Pons (tissue), 1 donor: ENCODE measurements around the gene THBS2.
A peak's percentile ranks its signal among the peaks of the same experiment; 100 is the strongest.

Experiments used
- DNase-seq: peaks from one replicate; pipeline ENCODE4 v3.0.0-alpha.2; 2016; ENCODE audit warnings: low spot score

The THBS2 gene

DNA sequence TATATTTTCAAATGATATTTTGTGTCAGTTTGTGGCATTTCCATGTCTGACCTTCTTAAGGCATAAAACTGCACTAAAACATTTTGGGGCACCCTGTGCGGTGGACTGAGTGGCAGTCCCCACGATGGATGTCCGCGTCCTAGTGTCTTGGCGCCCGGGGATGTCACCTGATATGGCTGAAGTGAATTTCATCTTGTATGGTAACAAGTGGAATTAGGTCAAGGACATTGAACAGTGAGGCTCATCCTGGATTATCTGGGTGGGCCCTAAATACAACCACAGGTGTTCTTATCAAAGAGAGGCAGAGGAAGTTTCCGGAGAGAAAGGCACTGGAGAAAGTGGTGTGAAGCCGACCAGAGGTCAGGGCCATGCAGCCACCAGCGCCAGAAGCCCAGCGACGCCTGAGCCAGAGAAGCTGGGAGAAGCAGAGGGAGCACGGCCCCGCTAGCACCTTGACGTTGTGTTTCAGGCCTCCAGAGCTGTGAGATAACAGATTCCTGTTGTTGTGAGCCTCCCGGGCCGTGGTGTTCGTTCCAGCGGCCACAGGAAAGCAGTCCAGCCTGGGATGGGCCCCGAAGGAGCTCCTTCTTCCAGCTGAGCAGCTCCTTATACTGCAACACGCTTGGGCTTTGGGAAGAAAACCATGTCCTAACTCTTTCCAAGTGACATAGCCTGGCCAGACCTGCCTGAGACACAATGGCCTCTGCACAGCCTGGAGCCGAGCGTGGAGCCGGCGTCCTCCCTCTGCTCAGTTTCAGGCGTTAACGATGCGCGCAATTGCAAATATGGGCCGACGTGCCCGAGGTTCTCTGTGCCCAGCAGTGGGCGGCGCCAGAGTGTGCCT is 22.5 kb downstream of the THBS2 start:
- DNase-seq = no peak

GRCh38 chr6:169230322-169230665 is 23.4 kb downstream of the THBS2 start:
- no peak for DNase-seq

- DNase-seq = peak; percentile 92
These were observed 23.9 kb downstream of the THBS2 start for GRCh38 chr6:169229615-169230321.

- DNase-seq = no peak
These were observed 26.5 kb downstream of the THBS2 start for GRCh38 chr6:169227116-169227515.

DNA sequence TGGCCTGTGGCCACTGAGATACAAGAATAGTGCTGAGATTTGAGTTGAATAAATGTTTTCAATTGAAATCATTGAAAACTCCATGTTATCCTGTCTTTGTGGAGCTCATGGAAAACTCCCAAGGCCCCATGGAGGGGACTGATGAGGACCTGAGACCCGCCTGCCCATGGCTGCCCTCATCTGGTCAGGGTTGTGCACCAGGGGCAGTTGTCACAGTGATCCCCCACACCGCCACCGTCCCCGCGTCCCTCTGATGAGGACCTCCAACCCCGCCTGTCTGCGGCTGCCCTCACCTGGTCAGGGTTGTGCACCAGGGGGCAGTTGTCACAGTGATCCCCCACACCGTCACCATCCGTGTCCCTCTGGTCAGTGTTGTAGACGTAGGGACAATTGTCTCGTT is 27.8 kb downstream of the THBS2 start:
- DNase-seq = no peak

GRCh38 chr6:169225131-169225576 is 28.5 kb downstream of the THBS2 start:
- DNase-seq = no peak

- DNase-seq = no peak
These were observed 28.9 kb downstream of the THBS2 start for GRCh38 chr6:169224716-169225115.

GRCh38 chr6:169224185-169224695 is 29.4 kb downstream of the THBS2 start:
- no peak for DNase-seq

GRCh38 chr6:169223006-169223405 is 30.6 kb downstream of the THBS2 start:
- DNase-seq = no peak

DNA sequence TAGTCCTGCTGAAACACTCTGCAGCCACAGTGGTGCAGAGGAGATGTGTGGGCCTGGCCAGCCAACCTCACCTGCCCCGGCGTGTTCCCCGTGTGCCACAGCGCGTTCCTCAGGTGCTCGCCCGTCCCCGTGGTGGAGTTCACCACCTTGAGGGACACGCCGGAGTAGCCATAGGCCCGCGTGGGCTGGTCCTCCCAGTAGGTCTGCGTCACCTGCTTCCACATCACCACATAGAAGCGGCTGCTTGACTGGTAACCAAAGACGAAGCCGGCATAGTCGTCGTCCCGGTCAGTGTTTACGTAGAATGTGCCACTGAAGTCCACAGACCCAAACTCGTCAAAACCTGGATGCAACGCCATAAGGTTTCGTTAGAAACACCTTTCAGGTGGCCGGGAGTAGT is 31.5 kb downstream of the THBS2 start:
- no peak for DNase-seq

DNA sequence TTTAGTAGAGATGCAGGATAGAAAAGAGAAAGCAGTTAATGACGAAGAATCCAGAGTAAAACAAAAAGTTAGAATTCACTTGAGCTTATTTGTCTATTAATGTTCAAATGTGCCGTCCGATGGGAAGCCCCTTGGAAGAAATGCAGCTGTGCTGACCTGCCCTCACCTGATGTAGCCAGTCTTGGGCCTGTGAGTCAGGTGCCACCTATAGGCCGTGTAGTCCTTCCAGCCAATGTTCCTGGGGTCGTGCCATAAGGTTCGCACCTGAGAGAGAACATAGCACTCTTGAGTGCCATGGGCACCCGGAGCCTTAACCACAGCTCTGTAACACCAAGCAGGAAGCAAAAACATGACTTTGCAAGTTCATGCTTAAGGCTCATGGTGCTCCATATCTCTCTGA is 32.4 kb downstream of the THBS2 start:
- no peak for DNase-seq

DNA sequence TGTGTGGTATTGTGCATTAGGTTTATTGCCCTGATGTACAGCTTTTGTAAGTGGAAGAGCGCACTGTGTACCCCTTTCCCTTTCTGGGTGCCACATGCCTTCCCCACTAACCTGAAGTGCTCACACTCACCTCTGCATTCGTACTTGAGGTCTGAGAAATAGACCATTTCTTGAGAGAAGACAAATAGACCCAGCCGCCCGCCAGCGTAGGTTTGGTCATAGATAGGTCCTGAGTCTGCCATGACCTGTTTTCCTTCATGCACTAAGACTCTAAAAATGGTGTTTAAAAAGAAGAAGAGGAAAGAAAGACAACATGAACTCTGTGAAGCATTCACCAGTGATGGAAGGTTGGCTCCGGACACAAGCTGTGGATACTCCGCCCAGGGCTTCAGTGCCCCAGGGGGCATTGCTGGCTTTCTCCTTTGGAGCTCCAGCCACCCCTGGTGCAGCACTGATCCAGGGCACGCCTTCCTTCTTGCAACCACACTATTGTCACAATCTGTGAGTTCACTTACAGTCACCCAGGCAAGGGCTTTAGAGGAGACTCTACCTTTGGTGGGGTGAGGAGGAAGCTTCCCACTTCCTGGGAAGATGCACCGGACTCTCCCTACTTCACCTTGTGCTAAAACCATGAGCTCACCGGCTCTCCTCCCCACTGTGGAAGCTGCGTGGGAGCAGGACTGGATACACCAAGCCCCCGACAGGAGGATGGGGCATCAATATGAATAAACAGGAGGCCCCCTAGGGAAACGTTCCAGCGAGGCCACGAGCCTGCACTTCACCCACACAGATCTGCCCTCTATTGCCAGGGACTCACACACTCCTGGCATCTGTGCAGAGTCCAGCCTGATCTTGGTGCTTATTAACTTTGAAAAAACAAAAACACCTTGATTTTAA is 33.3 kb downstream of the THBS2 start:
- no peak for DNase-seq

DNA sequence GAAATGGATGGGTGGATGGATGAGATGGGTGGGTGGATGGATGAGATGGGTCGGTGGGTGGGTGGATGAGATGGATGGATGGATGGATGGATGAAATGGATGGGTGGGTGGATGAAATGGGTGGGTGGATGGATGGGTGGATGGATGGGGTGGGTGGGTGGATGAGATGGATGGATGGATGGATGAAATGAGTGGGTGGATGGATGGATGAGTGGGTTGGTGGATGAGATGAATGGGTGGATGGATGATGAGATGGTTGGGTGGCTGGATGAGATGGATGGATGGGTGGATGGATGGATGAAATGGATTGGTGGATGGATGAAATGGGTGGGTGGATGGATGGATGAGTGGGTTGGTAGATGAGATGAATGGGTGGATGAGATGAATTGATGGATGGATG is 35.7 kb downstream of the THBS2 start:
- no peak for DNase-seq

DNA sequence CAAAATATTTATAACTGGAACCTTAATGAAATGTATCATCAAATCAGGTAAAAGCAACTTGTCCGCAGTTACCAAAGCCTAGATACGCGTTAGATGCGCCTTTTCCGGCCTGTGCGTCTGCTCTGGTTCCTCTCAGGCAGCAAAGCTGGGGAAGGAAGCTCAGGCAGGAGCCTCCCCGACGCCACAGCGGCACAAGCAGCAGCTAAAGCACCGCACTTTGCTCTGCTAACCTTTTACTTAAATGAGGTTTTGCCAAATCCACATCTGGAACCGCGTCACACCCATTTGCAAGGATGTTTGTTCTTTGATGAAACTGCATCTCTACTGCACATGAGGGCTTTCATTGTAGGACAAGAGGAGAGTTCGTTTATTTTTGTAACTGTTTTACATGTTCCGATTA is 36.8 kb downstream of the THBS2 start:
- no peak for DNase-seq

GRCh38 chr6:169215201-169215681 is 38.4 kb downstream of the THBS2 start:
- no peak for DNase-seq

DNA sequence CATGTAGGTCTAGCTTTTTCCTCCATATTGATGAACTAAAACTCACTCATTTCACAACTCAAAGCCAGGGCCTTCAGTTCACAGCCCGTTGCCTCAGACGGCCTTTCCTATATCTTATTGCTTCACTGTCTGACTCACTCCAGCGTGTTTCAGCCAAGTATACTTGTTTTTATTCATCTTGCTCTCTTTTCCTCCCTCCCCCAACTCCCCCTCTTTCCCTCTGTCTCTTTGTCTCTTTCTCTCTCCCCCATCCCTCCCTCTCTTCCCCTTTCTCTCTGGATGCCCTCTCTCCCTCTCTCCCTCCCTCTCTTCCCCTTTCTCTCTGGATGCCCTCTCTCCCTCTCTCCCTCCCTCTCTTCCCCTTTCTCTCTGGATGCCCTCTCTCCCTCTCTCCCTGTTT is 38.9 kb downstream of the THBS2 start:
- DNase-seq = peak; percentile 62

DNA sequence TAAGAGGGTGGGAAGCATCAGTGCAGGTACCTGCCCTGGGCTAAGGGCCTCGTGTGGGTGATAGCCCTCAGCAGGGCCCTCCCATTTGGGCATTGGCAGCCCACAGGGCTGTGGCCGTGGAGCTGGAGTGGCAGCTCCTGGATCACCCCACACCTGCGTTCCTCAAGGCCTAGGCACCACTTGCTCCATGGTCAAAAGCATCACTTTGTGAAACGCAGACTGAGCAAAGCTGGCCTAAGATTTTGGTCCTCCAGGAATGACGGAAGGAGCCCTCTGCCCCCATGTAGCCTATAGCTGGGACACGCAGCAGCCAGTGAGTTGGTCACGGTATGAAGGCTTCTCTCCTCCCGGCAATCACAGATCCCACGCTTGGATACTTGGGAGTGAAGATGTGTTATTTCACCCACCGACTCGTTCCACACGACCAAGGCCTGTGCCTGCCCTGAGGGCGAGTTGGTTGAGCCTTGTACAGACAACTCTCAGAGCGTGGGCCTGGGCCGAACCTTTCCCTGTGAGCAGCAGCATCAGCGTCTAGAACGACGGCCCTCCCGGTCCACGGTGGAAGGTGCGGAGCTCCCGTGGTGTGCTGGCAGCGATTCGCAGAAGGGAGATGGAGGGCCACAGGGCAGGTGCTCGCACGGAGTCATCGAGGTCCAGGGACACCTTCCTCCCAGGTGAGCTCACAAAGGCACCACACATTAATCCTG is 39.7 kb downstream of the THBS2 start:
- DNase-seq = no peak

GRCh38 chr6:169212897-169213813 is 40.5 kb downstream of the THBS2 start:
- DNase-seq = peak; percentile 92

- DNase-seq = peak; percentile 37
These were observed 41.2 kb downstream of the THBS2 start for GRCh38 chr6:169212436-169212835.

DNA sequence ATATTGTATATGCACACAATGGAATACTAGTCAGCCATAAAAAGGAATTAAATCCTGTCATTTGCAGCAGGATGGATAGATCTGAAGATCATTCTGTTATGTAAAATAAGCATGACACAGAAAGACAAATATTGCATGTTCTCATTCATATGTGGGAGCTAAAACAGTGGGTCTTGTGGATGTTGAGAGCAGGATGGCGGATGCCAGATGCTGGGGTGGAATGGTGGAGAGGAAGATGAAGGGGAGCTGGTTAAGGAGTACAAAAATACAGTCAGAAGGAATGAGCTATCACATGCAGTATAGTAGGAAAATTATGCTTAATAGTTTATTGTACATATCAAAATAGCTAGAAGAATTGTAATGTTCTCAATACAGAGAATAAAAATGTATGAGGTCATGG is 41.8 kb downstream of the THBS2 start:
- DNase-seq = no peak
